BJ (cell line): ENCODE results near the gene CYP4A22. TPM values are rescaled to one million over a fixed set of nuclear protein-coding genes. Genes with fewer than 3 reads are reported as not detected.
"Not testable (repeated sequence)": the region's sequence is repeated elsewhere in the genome, so short reads cannot be mapped to it uniquely, and the experiment has no call there.

ENCODE experiments used
- CTCF ChIA-PET: fragments of 350-600 bp; formaldehyde crosslinking; extraction: SDS; loops from one replicate; lab custom pipeline; 2021; ENCODE audit warnings: antibody characterized with exemption, inconsistent platforms; lab: Yijun Ruan, JAX
- POLR2A ChIA-PET: fragments of 300-600 bp; sonication (Branson Sonifier 250); formaldehyde crosslinking; extraction: SDS; loops from one replicate; lab custom pipeline; 2021; ENCODE audit warnings: antibody characterized with exemption; lab: Charles Lee
- DNase-seq: peaks from one replicate; pipeline ENCODE4 v3.0.0-alpha.2; 2011; ENCODE audit warnings: low read depth
- H3K27me3 ChIP-seq: 2 replicates; pipeline ENCODE4 v1.6.0; 2011; ENCODE audit warnings: low read length; ENCODE audit not compliant: control insufficient read depth, insufficient read depth
- H3K36me3 ChIP-seq: 2 replicates; pipeline ENCODE4 v1.5.1; 2011; ENCODE audit warnings: low read length; ENCODE audit not compliant: control insufficient read depth, insufficient read depth
- H3K4me3 ChIP-seq: 2 replicates; pipeline ENCODE4 v1.5.1; 2011; ENCODE audit warnings: low read depth, mild to moderate bottlenecking, control low read depth, low read length
- CTCF ChIP-seq: IDR thresholded peaks from 2 replicates; pipeline ENCODE4 v1.5.1; 2011; ENCODE audit warnings: low read depth, mild to moderate bottlenecking, control low read depth, inconsistent platforms, low read length, moderate library complexity; ENCODE audit not compliant: insufficient read depth
- polyA plus RNA-seq: library from polyadenylated mRNA; depleted of rRNA; stranded (reverse); fragments of >200 nt; gene quantifications from 2 replicates; pipeline ENCODE4 v1.2.3, GENCODE V29; 2011

Gene CYP4A22
- polyA plus RNA-seq, 1 experiment: not detected

GRCh38 chr1:47137925-47138615, 829 bp downstream of the CYP4A22 start:
- CTCF ChIA-PET: no interaction called here
- POLR2A ChIA-PET: no interaction called here
- TF ChIP-seq CTCF: no peak
- Histone ChIP-seq H3K36me3 (no peaks in the 10 kb centered on the region), H3K27me3 (no peaks in the 10 kb centered on the region), H3K4me3 (no peak overlapping the region)
- DNase-seq: no peak

GRCh38 chr1:47140358-47140757, 3.1 kb downstream of the CYP4A22 start:
- H3K4me3 ChIP-seq, POLR2A ChIA-PET, H3K36me3 ChIP-seq, CTCF ChIA-PET, H3K27me3 ChIP-seq, DNase-seq: not testable (repeated sequence)

- peak; percentile 40 for TF ChIP-seq CTCF
- POLR2A ChIA-PET: not testable (repeated sequence)
Measured at GRCh38 chr1:47143654-47144053, 6.4 kb downstream of the CYP4A22 start.

GRCh38 chr1:47146495-47146894, 9.3 kb downstream of the CYP4A22 start:
- H3K27me3 ChIP-seq, H3K4me3 ChIP-seq, H3K36me3 ChIP-seq, CTCF ChIA-PET, DNase-seq, POLR2A ChIA-PET: not testable (repeated sequence)

More at GRCh38 chr1:47143654-47144053, 6.4 kb downstream of the CYP4A22 start:
- H3K4me3 ChIP-seq, H3K27me3 ChIP-seq, H3K36me3 ChIP-seq, DNase-seq, CTCF ChIA-PET: not testable (repeated sequence)

GRCh38 chr1:47147047-47147785, 10.0 kb downstream of the CYP4A22 start:
- no peaks in the 10 kb centered on the region for H3K27me3 ChIP-seq
- no peak for DNase-seq
- no peak overlapping the region for H3K4me3 ChIP-seq
- H3K36me3 ChIP-seq: no peaks in the 10 kb centered on the region
- TF ChIP-seq CTCF: no peak
- ChIA-PET CTCF (no interaction called here), POLR2A (no interaction called here)

GRCh38 chr1:47149162-47149561, 11.9 kb downstream of the CYP4A22 start:
- CTCF ChIA-PET: interaction anchor here (1.7 kb wide), 1 partner anchor 25 kb away, joined by 3 read pairs; no protein-coding TSS in a partner anchor
- H3K4me3 ChIP-seq, H3K36me3 ChIP-seq, POLR2A ChIA-PET, H3K27me3 ChIP-seq, DNase-seq: not testable (repeated sequence)

- H3K27me3 ChIP-seq, POLR2A ChIA-PET, H3K4me3 ChIP-seq, H3K36me3 ChIP-seq, DNase-seq: not testable (repeated sequence)
- CTCF ChIA-PET: interaction anchor here (1.3 to 1.8 kb wide), 2 partner anchors 18 to 22 kb away, joined by 4 read pairs; no protein-coding TSS in a partner anchor
Measured at GRCh38 chr1:47156457-47156856, 19.2 kb downstream of the CYP4A22 start.

- POLR2A ChIA-PET, H3K36me3 ChIP-seq, DNase-seq, H3K27me3 ChIP-seq, H3K4me3 ChIP-seq: not testable (repeated sequence)
- CTCF ChIA-PET: interaction anchor here (0.7 kb wide), 1 partner anchor 18 kb away, joined by 3 read pairs; no protein-coding TSS in a partner anchor
Measured at GRCh38 chr1:47157957-47158356, 20.7 kb downstream of the CYP4A22 start.
